Measurements from ENCODE around the gene ZNF836. TPM values are rescaled to one million over a fixed set of nuclear protein-coding genes. Genes with fewer than 3 reads are reported as not detected.
"Not testable (repeated sequence)": the region's sequence is repeated elsewhere in the genome, so short reads cannot be mapped to it uniquely, and the experiment has no call there.

Gene ZNF836
- total RNA-seq, 4 donors from 2014 or later, result 6.1 to 31.5 (median 20.3) TPM

DNA sequence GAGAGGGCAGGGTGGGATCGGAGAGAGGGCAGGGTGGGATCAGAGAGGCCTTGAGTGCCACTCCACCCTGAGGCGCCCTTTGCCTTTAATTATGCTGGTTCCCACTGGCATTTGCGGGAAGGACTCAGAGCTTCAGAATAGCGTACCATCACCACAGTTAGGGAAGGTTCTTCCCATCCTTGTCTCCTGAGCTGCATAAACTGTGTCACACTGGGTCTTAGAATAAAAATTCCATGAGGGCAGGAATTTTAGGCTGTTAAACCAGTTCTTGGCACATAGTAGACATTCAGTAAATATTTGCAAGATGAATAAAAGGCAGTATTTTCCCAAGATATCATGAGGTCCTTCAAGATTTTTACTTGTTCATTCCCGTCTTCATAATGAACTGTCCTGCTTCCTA is 42.8 kb upstream of the ZNF836 start:
- no peaks in the 10 kb centered on the region for H3K27me3 ChIP-seq
- intact Hi-C loops (cut with DNase I; ENCODE audit: low total_unique reads), result no loop called here
- H3K27ac ChIP-seq, result no peak overlapping the region
- H3K4me3 ChIP-seq, result no peak overlapping the region
- no peak for DNase-seq
- H3K4me1 ChIP-seq, result no peaks in the 10 kb centered on the region
- H3K9me3 ChIP-seq, result no peaks in the 10 kb centered on the region
- H3K36me3 ChIP-seq, result no peaks in the 10 kb centered on the region
- TF ChIP-seq, protein P1, sequence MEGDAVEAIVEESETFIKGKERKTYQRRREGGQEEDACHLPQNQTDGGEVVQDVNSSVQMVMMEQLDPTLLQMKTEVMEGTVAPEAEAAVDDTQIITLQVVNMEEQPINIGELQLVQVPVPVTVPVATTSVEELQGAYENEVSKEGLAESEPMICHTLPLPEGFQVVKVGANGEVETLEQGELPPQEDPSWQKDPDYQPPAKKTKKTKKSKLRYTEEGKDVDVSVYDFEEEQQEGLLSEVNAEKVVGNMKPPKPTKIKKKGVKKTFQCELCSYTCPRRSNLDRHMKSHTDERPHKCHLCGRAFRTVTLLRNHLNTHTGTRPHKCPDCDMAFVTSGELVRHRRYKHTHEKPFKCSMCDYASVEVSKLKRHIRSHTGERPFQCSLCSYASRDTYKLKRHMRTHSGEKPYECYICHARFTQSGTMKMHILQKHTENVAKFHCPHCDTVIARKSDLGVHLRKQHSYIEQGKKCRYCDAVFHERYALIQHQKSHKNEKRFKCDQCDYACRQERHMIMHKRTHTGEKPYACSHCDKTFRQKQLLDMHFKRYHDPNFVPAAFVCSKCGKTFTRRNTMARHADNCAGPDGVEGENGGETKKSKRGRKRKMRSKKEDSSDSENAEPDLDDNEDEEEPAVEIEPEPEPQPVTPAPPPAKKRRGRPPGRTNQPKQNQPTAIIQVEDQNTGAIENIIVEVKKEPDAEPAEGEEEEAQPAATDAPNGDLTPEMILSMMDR (IDR thresholded peaks at IDR 0.05), result no peak
- TF ChIP-seq POLR2A (IDR thresholded peaks at IDR 0.05), result no peak

DNA sequence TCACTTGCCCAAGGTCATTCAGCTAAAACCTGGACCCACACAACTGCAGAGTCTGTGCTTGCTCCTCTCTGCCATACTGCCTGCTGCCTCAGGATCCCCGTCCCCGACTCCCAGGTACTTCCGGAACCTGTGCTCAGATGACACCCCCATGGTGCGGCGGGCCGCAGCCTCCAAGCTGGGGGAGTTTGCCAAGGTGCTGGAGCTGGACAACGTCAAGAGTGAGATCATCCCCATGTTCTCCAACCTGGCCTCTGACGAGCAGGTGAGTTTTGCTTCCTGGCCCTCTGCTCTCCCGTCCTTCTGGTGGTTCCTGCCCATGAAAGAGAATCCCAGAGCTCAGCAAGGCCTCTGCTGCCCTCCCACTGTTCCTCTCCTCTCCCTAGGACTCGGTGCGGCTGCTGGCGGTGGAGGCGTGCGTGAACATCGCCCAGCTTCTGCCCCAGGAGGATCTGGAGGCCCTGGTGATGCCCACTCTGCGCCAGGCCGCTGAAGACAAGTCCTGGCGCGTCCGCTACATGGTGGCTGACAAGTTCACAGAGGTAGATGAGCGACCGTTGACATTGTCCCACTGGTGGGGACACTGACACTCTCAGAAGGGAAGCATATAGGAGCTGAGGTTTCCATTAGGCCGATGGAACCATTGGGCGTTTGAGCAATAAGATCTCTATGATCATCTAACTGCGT is 41.3 kb upstream of the ZNF836 start:
- no peak overlapping the region for H3K4me3 ChIP-seq
- no peaks in the 10 kb centered on the region for H3K9me3 ChIP-seq
- H3K4me1 ChIP-seq, result no peaks in the 10 kb centered on the region
- no peaks in the 10 kb centered on the region for H3K27me3 ChIP-seq
- no peak for TF ChIP-seq POLR2A (IDR thresholded peaks at IDR 0.05)
- TF ChIP-seq, protein P1 (IDR thresholded peaks at IDR 0.05), result no peak
- intact Hi-C loops (cut with DNase I; ENCODE audit: low total_unique reads), result no loop called here
- no peak overlapping the region for H3K27ac ChIP-seq
- no peaks in the 10 kb centered on the region for H3K36me3 ChIP-seq
- DNase-seq, result no peak

DNA sequence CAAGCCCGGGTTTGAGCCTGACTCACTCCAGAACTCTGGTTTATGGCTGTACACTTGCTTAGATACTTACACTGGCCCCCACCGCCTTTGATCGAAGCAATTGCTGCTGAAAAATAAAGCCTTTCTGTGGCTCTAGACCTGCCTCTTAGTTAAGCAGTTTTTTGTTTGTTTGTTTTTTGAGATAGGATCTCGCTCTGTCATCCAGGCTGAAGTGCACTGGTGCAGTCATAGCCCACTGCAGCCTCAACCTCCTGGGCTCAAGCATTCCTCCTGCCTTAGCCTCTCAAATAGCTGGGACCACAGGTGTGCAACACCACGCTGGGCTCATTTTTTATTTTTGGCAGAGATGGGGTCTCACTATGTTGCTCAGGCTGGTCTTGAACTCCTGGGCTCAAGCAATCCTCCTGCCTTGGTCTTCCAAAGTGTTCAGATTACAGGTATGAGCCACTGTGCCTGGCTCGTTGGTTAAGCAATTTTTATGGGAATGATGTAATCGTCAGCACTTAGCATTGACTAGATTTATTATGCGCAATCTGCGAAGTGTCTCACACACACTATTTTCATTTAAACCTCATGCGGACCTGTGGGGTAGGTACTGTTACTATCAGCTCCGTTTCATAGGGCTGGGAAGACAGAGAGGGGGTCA is 40.6 kb upstream of the ZNF836 start:
- Histone ChIP-seq H3K4me3 (no peak overlapping the region), H3K4me1 (no peaks in the 10 kb centered on the region), H3K36me3 (no peaks in the 10 kb centered on the region), H3K27me3 (no peaks in the 10 kb centered on the region), H3K27ac (no peak overlapping the region), H3K9me3 (no peaks in the 10 kb centered on the region)
- TF ChIP-seq, protein P1 (IDR thresholded peaks at IDR 0.05), result no peak
- TF ChIP-seq POLR2A (IDR thresholded peaks at IDR 0.05), result no peak
- no peak for DNase-seq
- intact Hi-C loops (cut with DNase I; ENCODE audit: low total_unique reads), result no loop called here

DNA sequence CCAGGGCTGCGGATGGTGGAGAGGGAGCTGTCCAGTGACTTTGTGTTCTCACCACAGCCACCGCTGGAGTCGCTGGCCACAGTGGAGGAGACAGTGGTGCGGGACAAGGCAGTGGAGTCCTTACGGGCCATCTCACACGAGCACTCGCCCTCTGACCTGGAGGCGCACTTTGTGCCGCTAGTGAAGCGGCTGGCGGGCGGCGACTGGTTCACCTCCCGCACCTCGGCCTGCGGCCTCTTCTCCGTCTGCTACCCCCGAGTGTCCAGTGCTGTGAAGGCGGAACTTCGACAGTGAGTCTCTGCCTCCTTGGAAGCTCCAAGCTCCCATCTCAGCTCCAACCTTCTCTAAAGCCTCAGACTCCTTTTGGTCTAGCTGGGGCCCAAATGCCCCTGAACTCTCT is 39.8 kb upstream of the ZNF836 start:
- intact Hi-C loops (cut with DNase I; ENCODE audit: low total_unique reads), result no loop called here
- Histone ChIP-seq H3K27me3 (no peaks in the 10 kb centered on the region), H3K9me3 (no peaks in the 10 kb centered on the region), H3K36me3 (no peaks in the 10 kb centered on the region), H3K4me1 (no peaks in the 10 kb centered on the region), H3K4me3 (no peak overlapping the region), H3K27ac (no peak overlapping the region)
- TF ChIP-seq, protein P1 (IDR thresholded peaks at IDR 0.05), result no peak
- TF ChIP-seq POLR2A (IDR thresholded peaks at IDR 0.05), result no peak
- no peak for DNase-seq

DNA sequence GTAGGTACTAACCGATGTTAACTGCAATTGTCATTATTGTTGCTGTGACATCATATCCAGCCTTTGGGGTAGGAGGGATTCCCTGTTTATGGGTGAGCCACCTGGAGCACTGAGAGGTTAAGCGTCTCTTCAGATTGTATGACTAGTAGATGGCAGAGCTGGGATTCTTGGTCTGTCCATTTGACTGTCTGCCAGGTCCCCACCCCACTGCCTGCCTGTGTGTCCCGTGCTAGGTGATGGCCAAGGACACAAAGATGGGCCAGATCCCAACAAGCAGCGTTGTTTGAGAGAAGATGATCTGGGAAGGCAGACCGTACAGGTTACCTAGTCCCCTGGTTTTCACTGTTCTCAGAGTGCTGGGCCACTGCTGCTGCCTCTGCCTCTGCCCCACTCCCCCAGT is 35.1 kb upstream of the ZNF836 start:
- no peak for TF ChIP-seq POLR2A (IDR thresholded peaks at IDR 0.05)
- TF ChIP-seq, protein P1 (IDR thresholded peaks at IDR 0.05), result no peak
- H3K36me3 ChIP-seq, result no peaks in the 10 kb centered on the region

DNA sequence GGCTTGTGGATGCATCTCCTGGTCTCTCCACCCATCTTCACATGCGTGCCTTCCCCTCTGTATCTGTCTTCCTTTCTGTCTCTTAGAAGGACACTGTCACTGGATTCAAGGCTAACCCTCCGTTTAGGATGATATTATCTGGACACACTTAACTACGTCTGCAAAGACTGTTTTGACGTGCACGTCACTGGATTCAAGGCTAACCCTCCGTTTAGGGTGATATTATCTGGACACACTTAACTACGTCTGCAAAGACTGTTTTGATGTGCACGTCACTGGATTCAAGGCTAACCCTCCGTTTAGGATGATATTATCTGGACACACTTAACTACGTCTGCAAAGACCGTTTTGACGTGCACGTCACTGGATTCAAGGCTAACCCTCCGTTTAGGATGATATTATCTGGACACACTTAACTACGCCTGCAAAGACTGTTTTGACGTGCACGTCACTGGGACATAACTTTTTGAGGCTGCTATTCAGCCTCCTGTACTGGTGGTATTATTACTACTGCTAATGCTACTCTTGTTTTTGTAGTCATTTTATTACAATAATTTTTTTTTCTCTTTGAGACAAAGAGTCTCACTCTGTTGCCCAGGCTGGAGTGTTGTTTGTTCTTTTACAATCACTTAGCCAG is 29.5 kb upstream of the ZNF836 start:
- DNase-seq; H3K4me3 ChIP-seq; intact Hi-C loops (cut with DNase I; ENCODE audit: low total_unique reads); H3K4me1 ChIP-seq; H3K9me3 ChIP-seq; H3K27me3 ChIP-seq; H3K36me3 ChIP-seq: not testable (repeated sequence)
- H3K27ac ChIP-seq, result peak overlapping the region; percentile 67 to 96

More for the DNA sequence above, 35.1 kb upstream of the ZNF836 start:
- Histone ChIP-seq H3K4me1 (no peaks in the 10 kb centered on the region), H3K27me3 (no peaks in the 10 kb centered on the region), H3K4me3 (no peak overlapping the region), H3K27ac (no peak overlapping the region), H3K9me3 (no peaks in the 10 kb centered on the region)
- intact Hi-C loops (cut with DNase I; ENCODE audit: low total_unique reads), result no loop called here
- DNase-seq, result no peak

All from uterus (tissue), 4 donors.